ENCODE measurements around the gene ZC3HAV1. TPM values are rescaled to one million over a fixed set of nuclear protein-coding genes. Genes with fewer than 3 reads are reported as not detected.

ZC3HAV1 gene
- total RNA-seq, 2 donors from 2014 or later, result 67.6 to 76.0 TPM

DNA sequence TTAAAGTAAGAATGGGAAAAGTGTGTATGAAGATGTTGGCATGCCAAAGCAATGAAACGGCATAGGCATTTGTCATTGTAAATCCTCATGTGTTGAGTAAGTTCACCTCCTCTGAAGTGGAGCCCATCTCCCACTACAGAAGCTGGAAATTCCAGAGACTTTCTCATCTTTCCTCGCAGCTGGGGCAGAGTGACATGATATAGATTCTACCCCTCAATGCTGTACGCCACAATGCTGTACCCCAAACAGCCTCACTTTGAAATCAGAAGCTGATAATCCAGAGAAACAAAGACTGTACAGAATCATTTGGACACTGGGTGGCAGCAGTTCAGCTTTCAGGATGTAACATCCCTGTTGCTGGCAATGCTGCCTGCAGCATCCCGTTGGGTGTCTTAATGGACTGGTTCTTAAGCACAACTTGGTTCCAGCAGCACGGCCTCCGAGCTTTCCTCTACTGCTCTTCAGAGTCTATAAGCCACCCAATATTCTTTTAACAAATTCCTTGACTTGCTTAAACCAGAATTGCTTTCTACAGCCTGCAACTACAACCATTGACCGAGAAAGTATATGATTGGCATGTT lies 92.5 kb downstream of the ZC3HAV1 start:
- Histone ChIP-seq H3K9ac (ENCODE audit: extremely low read depth, low read length, poor library complexity, severe bottlenecking) (no peak overlapping the region), H3K9me3 (ENCODE audit: control insufficient read depth, low read length) (peaks cover 16% of the 10 kb centered on the region), H3K4me1 (ENCODE audit: control insufficient read depth, insufficient read depth, low read length) (peaks cover 6% of the 10 kb centered on the region), H3K4me3 (ENCODE audit: low read length) (no peak overlapping the region), H3K27ac (ENCODE audit: low read depth, low read length) (no peak overlapping the region), H3K36me3 (ENCODE audit: control insufficient read depth, insufficient read depth, low read length) (no peaks in the 10 kb centered on the region), H3K27me3 (ENCODE audit: control insufficient read depth, insufficient read depth, low read length, poor library complexity, severe bottlenecking) (no peaks in the 10 kb centered on the region)
- Mint-ChIP-seq H3K4me3 (no peak overlapping the region), H3K27ac (no peak overlapping the region), H3K27me3 (ENCODE audit: insufficient read depth) (no peaks in the 10 kb centered on the region), H3K9me3 (peaks cover 13% of the 10 kb centered on the region), H3K36me3 (ENCODE audit: low read depth) (peaks cover 5% of the 10 kb centered on the region), H3K4me1 (peaks cover 11% of the 10 kb centered on the region)
- WGBS, 2 experiments (ENCODE audit: insufficient coverage in 1 of 2, insufficient read length in 1 of 2), result 52 to 75% methylated on average over 6 to 7 of the region's 7 CpGs
- peak; percentile 81 for DNase-seq
- TF ChIP-seq, protein P1, sequence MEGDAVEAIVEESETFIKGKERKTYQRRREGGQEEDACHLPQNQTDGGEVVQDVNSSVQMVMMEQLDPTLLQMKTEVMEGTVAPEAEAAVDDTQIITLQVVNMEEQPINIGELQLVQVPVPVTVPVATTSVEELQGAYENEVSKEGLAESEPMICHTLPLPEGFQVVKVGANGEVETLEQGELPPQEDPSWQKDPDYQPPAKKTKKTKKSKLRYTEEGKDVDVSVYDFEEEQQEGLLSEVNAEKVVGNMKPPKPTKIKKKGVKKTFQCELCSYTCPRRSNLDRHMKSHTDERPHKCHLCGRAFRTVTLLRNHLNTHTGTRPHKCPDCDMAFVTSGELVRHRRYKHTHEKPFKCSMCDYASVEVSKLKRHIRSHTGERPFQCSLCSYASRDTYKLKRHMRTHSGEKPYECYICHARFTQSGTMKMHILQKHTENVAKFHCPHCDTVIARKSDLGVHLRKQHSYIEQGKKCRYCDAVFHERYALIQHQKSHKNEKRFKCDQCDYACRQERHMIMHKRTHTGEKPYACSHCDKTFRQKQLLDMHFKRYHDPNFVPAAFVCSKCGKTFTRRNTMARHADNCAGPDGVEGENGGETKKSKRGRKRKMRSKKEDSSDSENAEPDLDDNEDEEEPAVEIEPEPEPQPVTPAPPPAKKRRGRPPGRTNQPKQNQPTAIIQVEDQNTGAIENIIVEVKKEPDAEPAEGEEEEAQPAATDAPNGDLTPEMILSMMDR (conservative IDR thresholded peaks at IDR 0.05), result peak; percentile 79

DNA sequence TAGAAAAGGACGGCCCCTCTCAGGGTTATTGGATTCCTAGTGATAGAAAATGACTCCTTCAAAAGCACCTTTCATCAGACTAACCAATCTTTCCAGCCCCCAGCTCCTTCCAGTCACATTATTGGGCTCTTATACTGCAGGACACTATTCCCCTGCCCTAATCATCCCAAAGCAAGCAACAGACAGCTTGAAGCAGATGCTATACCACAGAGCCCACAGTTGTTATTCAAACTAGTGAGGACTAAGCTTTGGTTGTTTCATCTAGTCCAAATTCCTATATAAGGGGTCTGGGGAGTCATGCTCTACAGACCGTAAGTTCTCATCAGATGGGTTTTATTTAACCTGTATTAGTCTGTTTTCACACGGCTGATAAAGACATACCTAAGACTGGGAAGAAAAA lies 98.1 kb downstream of the ZC3HAV1 start:
- H3K9me3 ChIP-seq (ENCODE audit: control insufficient read depth, low read length), result peaks cover 61% of the 10 kb centered on the region
- no peaks in the 10 kb centered on the region for H3K4me1 Mint-ChIP-seq
- H3K27me3 ChIP-seq (ENCODE audit: control insufficient read depth, insufficient read depth, low read length, poor library complexity, severe bottlenecking), result no peaks in the 10 kb centered on the region
- no peaks in the 10 kb centered on the region for H3K36me3 Mint-ChIP-seq (ENCODE audit: low read depth)
- H3K4me1 ChIP-seq (ENCODE audit: control insufficient read depth, insufficient read depth, low read length), result no peaks in the 10 kb centered on the region
- no peaks in the 10 kb centered on the region for H3K36me3 ChIP-seq (ENCODE audit: control insufficient read depth, insufficient read depth, low read length)
- H3K9me3 Mint-ChIP-seq, result peaks cover 51% of the 10 kb centered on the region
- H3K27me3 Mint-ChIP-seq (ENCODE audit: insufficient read depth), result no peaks in the 10 kb centered on the region
- DNase-seq, result no peak
- no peak overlapping the region for H3K9ac ChIP-seq (ENCODE audit: extremely low read depth, low read length, poor library complexity, severe bottlenecking)
- H3K4me3 Mint-ChIP-seq, result no peak overlapping the region
- 91 to 100% methylated on average over 2 to 3 of the region's 3 CpGs for WGBS, 2 experiments (ENCODE audit: insufficient coverage in 1 of 2, insufficient read length in 1 of 2)
- TF ChIP-seq, protein P1 (conservative IDR thresholded peaks at IDR 0.05), result no peak
- H3K4me3 ChIP-seq (ENCODE audit: low read length), result peak overlapping the region; percentile 72
- H3K27ac Mint-ChIP-seq, result no peak overlapping the region
- no peak overlapping the region for H3K27ac ChIP-seq (ENCODE audit: low read depth, low read length)

DNA sequence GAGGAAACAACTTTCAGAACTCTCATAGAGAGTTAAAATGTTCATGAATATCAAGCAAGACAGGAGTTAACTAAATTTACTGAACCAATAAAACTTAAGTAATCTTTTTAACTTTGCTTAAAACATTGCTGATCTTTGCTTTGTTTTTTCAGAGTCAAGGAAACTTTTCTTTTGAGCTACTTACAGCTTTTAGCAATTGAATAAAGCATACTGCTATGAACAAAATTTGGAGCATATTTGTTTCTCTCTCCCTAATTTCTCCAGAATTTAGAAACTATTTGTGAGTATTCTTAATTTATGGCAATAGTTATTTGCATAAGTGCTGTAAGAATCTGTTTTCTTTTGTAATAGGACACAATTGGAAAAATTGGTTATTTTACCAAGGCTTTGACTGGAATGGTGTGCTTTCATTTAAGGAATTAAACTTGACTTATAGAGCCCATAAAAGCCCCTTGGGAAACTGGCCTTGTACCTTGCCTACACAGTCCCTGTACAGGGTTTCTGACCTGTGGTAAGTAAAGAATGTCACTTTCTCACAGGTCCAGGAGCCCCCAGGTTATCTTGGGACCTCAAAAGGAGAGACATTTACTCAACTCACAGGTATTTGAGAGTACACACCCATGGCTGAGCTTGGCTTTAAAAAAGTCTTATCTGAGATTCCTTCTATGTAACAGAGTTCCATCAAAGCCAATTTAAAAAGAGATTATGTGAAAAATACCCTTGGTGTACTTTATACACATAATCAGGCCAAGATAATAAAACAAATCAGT lies 105.0 kb downstream of the ZC3HAV1 start:
- Mint-ChIP-seq H3K9me3 (peaks cover 39% of the 10 kb centered on the region), H3K4me1 (no peaks in the 10 kb centered on the region), H3K4me3 (no peak overlapping the region), H3K36me3 (ENCODE audit: low read depth) (no peaks in the 10 kb centered on the region), H3K27ac (no peak overlapping the region), H3K27me3 (ENCODE audit: insufficient read depth) (no peaks in the 10 kb centered on the region)
- Histone ChIP-seq H3K9me3 (ENCODE audit: control insufficient read depth, low read length) (peaks cover 50% of the 10 kb centered on the region), H3K9ac (ENCODE audit: extremely low read depth, low read length, poor library complexity, severe bottlenecking) (no peak overlapping the region), H3K4me3 (ENCODE audit: low read length) (peak overlapping the region; percentile 53), H3K27me3 (ENCODE audit: control insufficient read depth, insufficient read depth, low read length, poor library complexity, severe bottlenecking) (no peaks in the 10 kb centered on the region), H3K4me1 (ENCODE audit: control insufficient read depth, insufficient read depth, low read length) (no peaks in the 10 kb centered on the region), H3K27ac (ENCODE audit: low read depth, low read length) (no peak overlapping the region), H3K36me3 (ENCODE audit: control insufficient read depth, insufficient read depth, low read length) (no peaks in the 10 kb centered on the region)
- no peak for DNase-seq
- TF ChIP-seq, protein P1 (conservative IDR thresholded peaks at IDR 0.05), result no peak
